Mucosa of gallbladder (tissue), 1 donor: Measurements from ENCODE around the gene ENPP5. TPM values are rescaled to one million over a fixed set of nuclear protein-coding genes. Genes with fewer than 3 reads are reported as not detected.
"Not testable (repeated sequence)": the region's sequence is repeated elsewhere in the genome, so short reads cannot be mapped to it uniquely, and the experiment has no call there.

Experiments
- DNase-seq: peaks from one replicate; pipeline ENCODE4 v3.0.0-alpha.2; 2020; ENCODE audit warnings: low spot score
- total RNA-seq: library from RNA; stranded (reverse); gene quantifications from one replicate; pipeline ENCODE4 v1.2.1, GENCODE V29; 2021
- donor health status: DM: no; HTN: no; CAD: no.

Gene ENPP5
- total RNA-seq, 1 donor from 2014 or later = 21.5 TPM

GRCh38 chr6:46174904-46175303 is 4.1 kb upstream of the ENPP5 start:
- DNase-seq = no peak

- DNase-seq = no peak
Measured at GRCh38 chr6:46172176-46172575, 1.4 kb upstream of the ENPP5 start.

GRCh38 chr6:46160102-46160501 is 10.7 kb downstream of the ENPP5 start:
- DNase-seq = no peak

DNA sequence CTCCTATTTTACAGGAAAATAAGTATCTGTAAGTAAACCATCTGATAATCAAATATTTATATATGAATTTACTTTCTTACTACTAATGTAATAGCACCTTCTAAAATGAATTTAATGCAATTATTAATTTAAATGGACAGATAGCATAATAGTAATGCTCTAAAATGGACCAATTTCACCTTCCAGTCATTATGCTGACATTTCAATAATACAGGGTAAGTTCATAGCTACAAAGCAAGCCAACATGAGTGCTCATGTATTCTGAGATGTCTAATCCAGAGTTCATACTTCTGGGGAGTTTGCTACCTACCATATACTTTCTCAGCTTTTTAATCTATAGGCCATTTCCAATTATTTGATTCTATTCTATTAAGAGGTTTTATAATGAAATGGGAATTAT is 11.6 kb downstream of the ENPP5 start:
- DNase-seq = no peak

DNA sequence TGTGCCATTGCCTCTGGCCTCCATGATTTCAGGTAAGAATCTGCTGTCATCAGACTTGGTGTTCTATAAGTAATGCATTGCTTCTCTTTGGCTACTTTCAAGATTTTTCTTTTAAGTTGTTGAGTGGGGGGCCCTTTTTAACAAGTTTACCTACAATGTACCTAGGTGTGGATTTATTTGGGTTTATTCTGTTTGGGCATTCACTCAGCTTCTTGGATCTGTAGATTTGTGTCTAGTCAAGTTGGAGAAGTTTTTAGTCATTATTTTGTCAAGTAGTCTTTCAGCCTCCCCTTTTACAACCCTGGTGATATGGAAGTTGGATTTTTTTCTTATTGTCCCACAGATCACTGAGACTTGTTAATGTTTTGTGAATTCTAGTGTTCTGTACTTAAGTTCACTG is 14.1 kb downstream of the ENPP5 start:
- no peak for DNase-seq

GRCh38 chr6:46149066-46149465 is 21.7 kb downstream of the ENPP5 start:
- not testable (repeated sequence) for DNase-seq

GRCh38 chr6:46144270-46144669 is 26.5 kb downstream of the ENPP5 start:
- DNase-seq = no peak

- no peak for DNase-seq
Measured at GRCh38 chr6:46138281-46138680, 32.5 kb downstream of the ENPP5 start.

GRCh38 chr6:46137387-46137786 is 33.4 kb downstream of the ENPP5 start:
- no peak for DNase-seq

DNA sequence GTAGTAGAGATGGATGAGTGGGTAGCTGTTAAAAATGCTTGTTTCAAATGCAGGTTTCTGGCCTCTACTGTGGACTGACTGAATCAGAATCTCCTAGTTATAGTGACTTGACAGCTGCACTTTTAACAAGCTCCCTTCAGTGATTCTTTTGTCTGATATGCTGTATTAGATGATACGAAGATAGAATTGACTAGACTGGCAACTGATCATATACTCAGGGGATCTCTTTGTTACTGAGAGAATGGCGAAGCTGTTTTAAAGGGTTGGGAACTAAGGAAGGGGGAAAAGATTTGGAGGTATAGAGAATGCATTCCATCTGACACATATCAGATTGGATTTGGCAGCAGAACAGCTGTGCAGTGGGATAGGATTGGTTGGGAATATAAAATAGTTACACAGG is 33.9 kb downstream of the ENPP5 start:
- DNase-seq = no peak

- DNase-seq = no peak
Measured at GRCh38 chr6:46135176-46135575, 35.6 kb downstream of the ENPP5 start.

DNA sequence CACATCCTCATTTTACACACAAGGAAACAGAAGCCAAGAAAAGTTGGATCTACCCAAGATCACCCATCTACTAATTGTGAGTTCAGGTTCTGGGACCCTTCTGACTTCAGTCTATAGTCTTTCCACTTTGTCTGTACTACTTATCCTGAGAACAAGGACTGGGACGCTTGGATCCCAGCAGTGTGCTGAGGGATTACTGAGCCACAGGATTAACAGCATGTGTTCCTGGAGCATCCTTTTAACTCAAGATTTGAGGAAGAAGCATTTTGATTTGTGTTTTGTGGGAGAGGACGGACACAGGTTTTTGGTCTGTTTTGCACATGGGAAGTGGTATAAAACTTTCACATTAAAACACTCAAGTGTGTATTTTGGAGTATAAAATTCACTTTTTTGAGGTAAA is 36.6 kb downstream of the ENPP5 start:
- DNase-seq = no peak

GRCh38 chr6:46131291-46131690 is 39.5 kb downstream of the ENPP5 start:
- not testable (repeated sequence) for DNase-seq

GRCh38 chr6:46130666-46131065 is 40.1 kb downstream of the ENPP5 start:
- no peak for DNase-seq

DNA sequence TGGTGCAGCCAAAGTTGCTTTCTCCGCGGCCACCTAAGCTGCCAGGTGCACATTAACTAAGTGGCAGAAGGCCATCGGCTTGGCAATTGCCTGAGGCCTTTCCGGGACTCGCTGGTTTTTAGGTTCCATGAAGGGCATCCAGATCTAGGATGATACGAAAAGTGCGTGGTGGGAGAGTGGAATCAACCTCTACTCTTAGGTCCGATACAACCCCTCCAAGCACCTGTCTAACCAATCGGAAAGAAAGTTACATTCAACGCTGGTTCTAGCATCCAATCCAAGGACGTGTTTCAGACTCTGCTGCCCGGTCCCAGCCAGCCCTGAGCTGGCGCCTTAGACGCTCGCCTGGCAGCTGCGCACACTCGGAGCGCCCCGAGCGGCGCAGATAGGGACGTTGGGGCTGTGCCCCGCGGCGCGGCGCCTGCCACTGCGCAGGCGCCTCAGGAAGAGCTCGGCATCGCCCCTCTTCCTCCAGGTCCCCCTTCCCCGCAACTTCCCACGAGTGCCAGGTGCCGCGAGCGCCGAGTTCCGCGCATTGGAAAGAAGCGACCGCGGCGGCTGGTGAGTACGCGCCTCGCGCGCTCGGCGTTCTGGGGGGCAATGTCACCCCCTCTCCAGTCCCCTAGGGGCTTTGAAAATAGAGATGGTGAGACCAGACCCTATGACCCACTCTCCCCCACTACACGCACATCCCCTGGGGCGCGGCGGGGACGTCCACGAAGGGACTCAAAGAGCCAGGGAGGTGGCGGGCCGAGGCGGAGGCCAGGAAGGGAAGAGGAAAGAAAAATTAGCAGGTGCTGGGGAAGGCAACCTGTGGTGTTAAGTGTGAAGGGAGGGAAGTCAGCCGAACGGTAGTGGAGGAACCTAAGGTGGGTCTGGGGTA is 40.9 kb downstream of the ENPP5 start, which contains the start of gene ENPP4:
ENPP4 (plus strand) TSS at position 361 of the 883 bp plus-strand sequence. CDS start 9,595 bp downstream, outside the sequence.
- DNase-seq = peak; percentile 94

GRCh38 chr6:46129291-46129628 is 41.5 kb downstream of the ENPP5 start:
- DNase-seq = no peak

- no peak for DNase-seq
Measured at GRCh38 chr6:46128476-46128875, 42.3 kb downstream of the ENPP5 start.

- DNase-seq = not testable (repeated sequence)
Measured at GRCh38 chr6:46119679-46120078, 51.1 kb downstream of the ENPP5 start.

DNA sequence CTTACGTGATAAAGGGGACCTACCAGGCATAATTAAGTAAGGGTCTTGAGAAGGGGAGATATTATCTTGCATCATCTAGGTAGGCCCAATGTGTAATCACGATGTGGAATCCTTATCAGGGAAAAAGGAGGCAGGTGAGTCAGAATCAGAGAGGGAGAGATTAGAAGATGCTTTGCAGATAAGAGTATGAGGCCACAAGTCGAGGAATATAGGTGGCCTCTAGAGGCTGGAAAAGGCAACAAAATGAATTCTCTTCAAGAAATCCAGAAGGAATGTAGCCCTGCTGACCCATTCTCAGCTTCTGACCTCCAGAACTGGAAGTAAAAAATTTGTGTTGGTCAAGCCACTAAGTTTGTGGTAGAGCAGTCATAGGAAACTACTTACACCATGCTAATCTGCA is 51.9 kb downstream of the ENPP5 start:
- no peak for DNase-seq

- DNase-seq = no peak
Measured at GRCh38 chr6:46118157-46118556, 52.6 kb downstream of the ENPP5 start.

DNA sequence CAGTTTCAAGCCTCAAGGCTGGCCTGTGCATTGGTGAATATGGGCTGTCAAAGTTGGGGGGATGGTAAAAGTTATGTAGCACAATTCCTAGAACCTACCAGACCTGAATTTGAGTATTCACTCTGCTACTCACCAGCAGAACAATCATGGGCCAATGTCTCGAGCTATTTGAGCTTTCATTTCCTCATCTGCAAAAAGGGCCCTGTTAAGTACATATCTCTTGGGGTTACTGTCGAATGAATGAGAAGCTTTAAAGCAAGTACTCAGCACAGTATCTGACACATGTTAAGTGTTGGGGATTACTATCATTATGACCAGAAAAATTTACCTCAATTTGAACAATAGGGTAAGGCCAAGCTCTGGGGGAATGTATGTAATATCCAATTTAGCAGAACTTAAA is 54.5 kb downstream of the ENPP5 start:
- no peak for DNase-seq

- no peak for DNase-seq
Measured at GRCh38 chr6:46115634-46116033, 55.1 kb downstream of the ENPP5 start.

DNA sequence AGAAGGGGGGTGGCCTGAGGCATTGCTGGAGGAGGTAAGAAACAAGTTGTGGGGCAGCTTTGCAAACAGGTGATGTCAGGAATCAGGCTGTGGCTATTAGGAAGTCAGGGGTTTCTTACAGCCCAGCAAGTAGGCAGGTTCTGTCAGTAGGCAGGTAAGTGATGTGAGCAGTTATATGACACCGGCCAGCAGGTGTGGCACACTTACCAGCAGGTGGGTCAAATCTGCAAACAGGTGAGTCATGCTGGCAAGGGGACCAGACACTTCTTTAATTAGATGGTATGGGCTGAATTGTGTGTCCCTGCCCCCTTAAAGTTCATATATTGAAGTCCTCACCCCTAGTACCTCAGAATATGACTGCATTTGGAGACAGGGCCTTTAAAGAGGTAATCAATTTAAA is 57.4 kb downstream of the ENPP5 start:
- DNase-seq = no peak
